HG03103 (cell line): Measurements from ENCODE around the gene SUGCT.
A peak's percentile ranks its signal among the peaks of the same experiment; 100 is the strongest.
"Not testable (repeated sequence)": the region's sequence is repeated elsewhere in the genome, so short reads cannot be mapped to it uniquely, and the experiment has no call there.

ENCODE experiments used
- ATAC-seq: cut with Tn5 transposase; IDR thresholded peaks from one replicate; pipeline ENCODE4 v1.9.1; 2021; ENCODE audit warnings: low read depth; ENCODE audit not compliant: unreplicated experiment

Gene SUGCT

GRCh38 chr7:40646717-40647116, 511.9 kb downstream of the SUGCT start:
- no peak for ATAC-seq

GRCh38 chr7:40647719-40648118, 512.9 kb downstream of the SUGCT start:
- no peak for ATAC-seq

GRCh38 chr7:40649247-40649646, 514.4 kb downstream of the SUGCT start:
- ATAC-seq, result no peak

- ATAC-seq, result not testable (repeated sequence)
Observed at GRCh38 chr7:40650903-40651302, 516.1 kb downstream of the SUGCT start.

- no peak for ATAC-seq
Observed at GRCh38 chr7:40654171-40654570, 519.4 kb downstream of the SUGCT start.

- ATAC-seq, result no peak
Observed at GRCh38 chr7:40655426-40655825, 520.6 kb downstream of the SUGCT start.

GRCh38 chr7:40656349-40656748, 521.5 kb downstream of the SUGCT start:
- no peak for ATAC-seq

GRCh38 chr7:40658729-40659128, 523.9 kb downstream of the SUGCT start:
- no peak for ATAC-seq

- no peak for ATAC-seq
Observed at GRCh38 chr7:40659231-40659630, 524.4 kb downstream of the SUGCT start.

- no peak for ATAC-seq
Observed at GRCh38 chr7:40673285-40673684, 538.5 kb downstream of the SUGCT start.

- ATAC-seq, result no peak
Observed at GRCh38 chr7:40674316-40674715, 539.5 kb downstream of the SUGCT start.

GRCh38 chr7:40675741-40676140, 540.9 kb downstream of the SUGCT start:
- ATAC-seq, result no peak

- no peak for ATAC-seq
Observed at GRCh38 chr7:40676221-40676620, 541.4 kb downstream of the SUGCT start.

- ATAC-seq, result peak; percentile 99
Observed at GRCh38 chr7:40680657-40681056, 545.9 kb downstream of the SUGCT start.

GRCh38 chr7:40682696-40683095, 547.9 kb downstream of the SUGCT start:
- ATAC-seq, result no peak

- no peak for ATAC-seq
Observed at GRCh38 chr7:40694026-40694809, 559.4 kb downstream of the SUGCT start.

GRCh38 chr7:40694991-40695390, 560.2 kb downstream of the SUGCT start:
- no peak for ATAC-seq

- ATAC-seq, result no peak
Observed at GRCh38 chr7:40697653-40698052, 562.8 kb downstream of the SUGCT start.

GRCh38 chr7:40698214-40698920, 563.6 kb downstream of the SUGCT start:
- no peak for ATAC-seq

GRCh38 chr7:40698921-40699260, 564.1 kb downstream of the SUGCT start:
- no peak for ATAC-seq

- ATAC-seq, result no peak
Observed at GRCh38 chr7:40700653-40701421, 566.0 kb downstream of the SUGCT start.
